ENCODE measurements around the gene PRDM15.

PRDM15 gene

DNA sequence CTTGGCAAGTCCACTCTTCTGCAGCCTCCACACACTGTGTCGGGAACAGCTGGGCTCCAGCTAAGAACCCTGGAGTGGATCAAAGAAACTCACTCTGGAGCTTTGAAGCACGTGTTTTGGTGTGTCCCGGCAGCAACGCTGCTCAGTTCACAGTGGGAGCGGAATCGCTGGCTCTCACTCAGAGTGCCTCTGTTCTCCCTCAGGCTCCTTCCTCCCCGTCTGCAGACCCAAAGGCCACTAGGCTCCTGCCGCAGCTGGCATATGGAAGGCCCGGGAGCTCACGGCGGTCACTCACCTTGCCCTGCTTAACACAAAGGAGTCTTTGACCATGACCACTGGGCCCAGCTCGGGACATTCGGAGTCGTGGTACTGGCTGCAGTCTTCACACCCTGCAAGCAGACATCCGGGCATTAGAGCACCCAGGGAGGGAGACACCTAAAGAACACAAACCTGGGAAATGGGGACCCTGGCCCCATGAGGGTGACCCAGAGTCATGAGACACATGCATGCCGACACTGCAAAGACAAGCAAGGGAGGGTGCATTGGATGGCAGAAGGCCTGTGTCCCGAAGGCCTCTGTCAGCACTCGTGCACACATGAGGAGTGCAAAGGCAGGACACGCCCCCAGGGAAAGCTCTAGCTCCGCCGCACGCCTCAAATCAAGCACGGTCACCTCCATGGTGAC, 19.7 kb downstream of the PRDM15 start:
- no peak for DNase-seq

DNA sequence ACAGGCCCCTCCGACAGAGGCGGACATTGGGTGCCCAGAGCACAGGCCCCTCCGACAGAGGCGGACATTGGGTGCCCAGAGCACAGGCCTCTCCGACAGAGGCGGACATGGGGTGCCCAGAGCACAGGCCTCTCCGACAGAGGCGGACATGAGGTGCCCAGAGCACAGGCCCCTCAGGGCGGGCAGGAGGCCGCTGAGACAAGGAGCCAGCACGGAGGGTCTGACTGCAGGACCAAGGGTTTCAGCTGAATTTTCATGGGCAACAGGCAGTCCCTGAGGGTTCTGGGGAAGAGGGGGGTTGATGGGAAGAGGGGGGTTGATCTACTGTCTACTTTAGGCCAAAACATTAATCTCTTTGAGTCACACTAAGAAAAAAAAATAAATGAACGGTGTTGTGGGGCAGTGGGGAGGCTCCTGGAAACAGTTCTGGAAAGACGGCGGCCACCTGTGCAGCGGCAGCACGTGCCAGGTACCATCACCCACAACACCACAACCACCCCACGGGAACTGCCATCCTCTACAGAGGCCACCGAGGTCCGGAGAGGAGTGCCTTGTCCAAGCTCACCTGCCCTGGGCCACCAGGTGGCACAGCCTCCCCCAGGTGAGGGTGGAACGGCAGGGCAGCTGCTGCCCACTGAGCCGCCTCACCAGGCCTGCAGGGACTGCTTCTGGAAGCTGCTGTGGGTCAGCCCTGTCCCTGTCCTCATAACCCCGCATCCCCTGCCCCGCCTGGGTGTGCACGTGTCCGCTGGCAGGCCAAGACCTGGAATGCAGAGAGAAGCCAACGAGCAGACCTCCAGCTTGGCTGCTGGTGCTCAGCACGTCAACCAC, 20.5 kb downstream of the PRDM15 start:
- DNase-seq, result no peak

DNA sequence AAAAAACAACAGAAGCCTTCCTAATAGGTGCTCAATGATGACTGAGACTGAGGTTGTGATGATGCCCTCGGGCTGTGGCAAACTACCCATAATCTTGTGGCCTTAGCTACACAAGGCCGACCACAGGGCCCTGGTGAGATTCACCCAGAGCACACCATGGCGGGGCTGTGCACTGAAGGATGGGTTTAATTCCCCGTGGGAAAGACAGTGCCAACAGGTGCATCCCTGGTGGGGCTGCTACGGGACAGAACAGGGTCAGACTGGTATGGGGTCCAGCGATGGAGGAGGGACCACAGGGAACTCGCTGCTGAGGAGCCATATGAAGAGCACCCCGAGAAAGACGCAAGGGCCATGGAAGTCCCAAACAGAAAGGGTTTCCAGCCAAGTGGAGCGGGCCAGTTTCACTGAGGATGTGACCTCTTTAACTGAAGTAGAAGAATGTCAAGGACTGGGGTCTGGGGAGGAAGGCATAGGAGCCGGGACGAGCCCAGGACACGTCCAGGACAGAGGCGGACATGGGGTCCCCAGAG, 21.3 kb downstream of the PRDM15 start:
- DNase-seq, result no peak

DNA sequence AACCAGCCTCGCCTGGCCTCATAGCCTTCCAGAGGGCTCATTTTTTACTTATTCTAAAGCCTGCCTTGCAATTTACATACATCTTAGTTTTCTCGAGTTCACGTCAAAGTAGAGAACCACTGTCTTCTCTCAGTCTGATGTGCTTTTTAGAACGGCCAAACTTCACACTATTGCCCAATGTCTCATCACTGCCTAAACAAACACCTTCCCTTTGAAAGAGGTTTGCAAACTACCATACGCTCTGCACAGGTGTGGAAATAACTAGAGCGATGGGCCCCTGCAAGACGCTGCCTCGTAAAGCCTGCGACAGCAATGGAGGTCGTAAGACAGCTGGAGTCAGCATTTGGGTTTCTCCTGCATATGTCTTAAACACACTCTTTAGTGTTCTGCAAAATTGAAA, 22.6 kb downstream of the PRDM15 start:
- no peak for DNase-seq

DNA sequence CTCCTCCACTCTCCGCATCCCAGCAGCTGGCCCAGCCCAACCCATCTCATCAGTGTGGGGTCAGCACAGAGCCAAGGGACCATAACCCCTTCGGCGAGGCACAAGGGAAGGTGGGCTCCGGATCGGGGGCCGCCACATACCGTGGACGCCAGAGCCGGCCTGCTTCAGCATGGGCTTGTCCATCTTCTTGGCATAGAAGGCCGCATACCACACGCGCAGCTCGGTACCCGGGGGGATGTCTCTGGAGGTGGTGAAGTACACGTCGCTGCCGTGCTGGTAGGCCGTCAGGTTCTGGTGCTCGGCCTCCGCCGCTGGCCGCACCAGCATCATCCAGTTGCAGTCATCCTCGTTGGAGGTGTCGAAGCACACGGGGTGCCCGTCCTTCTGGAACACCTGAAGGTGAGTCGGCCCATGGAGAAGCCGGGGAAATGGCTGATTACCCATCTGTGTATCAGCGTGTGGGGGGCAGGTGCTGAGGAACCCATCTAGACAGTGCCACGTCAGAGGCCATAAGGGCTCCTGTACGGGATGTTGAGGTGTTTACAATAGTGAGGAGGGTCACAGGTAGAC, 24.6 kb downstream of the PRDM15 start:
- no peak for DNase-seq

DNA sequence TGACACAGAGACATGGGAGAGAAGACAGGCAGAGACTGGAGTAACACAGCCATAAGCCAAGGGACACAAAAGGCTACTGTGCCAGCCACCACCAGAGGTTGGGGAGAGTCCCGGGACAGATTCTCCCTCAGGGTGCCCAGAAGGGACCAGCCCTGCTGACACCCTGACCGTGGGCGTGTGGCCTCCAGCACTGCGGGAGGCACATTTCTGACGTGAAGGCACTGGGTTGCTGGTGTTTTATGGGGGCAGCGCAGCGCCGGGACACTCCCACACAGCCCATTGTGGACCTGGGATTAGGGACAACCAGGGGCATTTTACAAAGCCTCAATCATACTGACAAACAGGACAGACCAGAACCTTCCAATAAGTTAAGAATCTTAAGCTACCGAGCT, 26.2 kb downstream of the PRDM15 start:
- DNase-seq, result no peak

DNA sequence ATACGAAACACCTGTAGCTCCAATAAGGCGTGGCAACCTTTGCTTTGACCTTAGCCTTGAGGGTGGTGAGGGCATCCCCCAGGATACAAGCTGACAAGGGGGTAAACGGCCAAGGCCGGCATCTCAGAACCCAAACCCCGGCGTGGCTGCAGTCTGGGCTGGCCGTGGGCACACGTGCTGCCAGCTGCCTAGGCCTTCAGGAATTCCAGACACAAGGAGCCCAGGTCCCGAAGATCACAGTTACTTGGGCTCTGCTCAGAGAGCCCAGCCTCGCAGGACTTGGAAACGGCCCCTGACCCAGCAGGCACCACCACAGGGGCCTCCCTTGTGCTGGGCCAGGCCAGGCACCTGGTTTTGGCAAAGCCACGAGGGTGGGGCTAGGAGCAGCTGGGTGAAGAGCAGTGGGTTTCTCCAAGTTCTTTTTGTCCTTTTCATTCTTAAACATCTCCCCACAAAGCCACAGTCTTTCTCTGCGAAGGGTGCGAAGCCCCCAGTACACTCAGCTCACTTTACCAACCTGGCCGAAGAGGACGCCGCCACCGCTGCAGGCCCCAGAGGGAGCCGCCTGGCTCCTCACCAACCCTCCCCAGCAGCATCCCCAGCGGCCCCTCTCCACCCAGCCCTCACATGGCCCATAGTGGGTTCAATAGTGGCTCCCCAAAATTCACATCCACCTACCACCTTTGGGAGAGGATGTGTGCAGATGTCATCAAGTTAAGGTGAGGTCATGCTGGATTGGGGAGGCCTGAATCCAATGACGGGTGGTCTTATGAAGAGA, 26.8 kb downstream of the PRDM15 start:
- DNase-seq, result no peak

DNA sequence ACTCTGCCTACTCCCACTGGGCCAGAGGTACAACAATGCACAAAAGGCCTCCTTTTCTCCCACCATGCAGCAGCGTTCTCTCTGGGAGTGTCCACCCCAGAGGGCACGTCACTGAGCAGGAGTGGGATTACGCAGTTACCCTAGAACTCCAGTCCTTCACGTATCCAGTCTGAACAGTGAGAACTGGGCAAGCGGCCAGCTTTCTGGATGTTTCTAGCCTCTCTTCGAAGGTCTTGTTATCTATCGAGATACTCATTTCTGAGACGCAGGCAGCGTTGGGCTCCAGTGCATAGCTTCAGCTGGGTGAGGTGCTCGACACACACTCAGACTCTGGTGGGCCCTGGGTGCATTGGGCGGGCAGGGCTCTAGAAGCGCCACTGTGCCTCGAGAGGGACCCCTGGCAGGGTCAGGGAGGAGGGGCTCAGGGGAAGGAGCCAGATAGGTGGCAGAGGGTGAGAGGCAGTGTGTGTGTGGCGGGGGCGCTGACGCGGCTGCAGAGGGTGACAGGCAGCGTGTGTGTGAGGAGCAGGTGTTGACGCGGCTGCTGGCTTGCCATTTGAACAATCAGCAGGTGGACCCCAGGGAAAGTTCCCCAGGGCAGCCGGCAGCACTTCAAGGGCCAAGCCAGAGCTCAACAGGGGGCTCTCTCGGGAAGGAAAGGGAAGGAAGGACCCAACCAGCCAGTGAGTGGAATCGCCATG, 27.9 kb downstream of the PRDM15 start:
- no peak for DNase-seq

DNA sequence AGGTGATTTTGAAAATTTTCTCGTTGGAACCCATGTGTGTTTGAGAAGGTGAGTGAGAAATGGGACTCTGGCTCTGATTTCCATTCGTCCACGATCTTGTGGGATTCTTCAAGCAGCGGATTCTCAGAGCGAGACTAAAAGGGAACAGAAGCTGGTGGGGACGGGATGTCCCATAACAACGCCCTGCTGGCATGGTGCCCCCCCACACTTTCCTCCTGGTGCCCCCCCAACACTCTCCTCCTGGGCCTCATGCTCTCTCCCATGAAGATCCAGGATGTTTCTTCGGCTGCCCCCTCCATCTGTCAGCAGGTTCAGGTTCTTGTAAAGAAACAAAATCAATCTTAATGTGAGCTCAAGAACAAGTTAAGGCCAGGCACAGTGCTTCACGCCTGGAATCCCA, 29.1 kb downstream of the PRDM15 start:
- DNase-seq, result no peak

DNA sequence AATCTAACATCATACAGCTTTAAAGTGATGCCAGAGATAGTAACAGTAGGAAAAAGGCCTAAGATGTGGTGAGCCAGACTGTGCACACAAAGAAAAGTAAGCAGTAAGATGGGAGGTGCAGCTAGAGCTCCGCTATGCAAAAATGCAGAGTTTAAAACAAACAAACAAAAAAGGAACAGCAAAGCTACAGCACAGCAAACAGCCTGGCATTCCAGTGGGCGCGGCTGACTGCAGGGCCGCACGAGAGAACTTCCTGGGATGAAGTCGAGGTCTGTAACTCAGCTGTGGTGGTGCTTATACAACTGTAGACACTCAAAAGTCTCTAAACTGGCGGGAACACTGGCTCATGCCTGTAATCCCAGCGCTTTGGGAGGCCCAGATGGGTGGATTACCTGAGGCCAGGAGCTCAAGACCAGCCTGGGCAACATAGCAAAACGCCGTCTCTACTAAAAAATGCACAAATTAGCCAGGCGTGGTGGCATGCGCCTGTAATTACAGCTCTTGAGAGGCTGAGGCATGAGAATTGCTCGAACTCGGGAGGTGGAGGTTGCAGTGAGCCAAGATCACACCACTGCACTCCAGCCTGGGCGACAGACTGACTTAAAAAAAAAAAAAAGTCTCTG, 30.1 kb downstream of the PRDM15 start:
- DNase-seq, result no peak

DNA sequence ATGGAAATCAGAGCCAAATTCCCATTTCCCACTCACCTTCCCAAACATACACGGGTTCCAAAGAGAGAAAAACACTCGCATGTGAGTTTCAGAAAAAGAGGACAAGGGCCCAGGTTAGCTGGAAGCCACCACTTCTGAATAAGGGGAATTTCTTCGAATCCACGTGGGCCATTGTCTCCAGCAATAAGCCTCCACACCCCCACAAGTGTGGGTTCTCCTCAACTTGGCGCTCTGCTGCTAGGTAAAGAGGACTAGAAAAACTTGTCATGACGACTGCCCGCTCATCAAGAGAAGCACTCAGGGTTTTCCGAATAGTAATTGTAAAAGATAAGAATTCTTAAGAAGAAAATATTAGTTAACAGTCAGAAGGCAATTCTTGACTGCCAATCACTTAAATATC, 30.6 kb downstream of the PRDM15 start:
- DNase-seq, result no peak

DNA sequence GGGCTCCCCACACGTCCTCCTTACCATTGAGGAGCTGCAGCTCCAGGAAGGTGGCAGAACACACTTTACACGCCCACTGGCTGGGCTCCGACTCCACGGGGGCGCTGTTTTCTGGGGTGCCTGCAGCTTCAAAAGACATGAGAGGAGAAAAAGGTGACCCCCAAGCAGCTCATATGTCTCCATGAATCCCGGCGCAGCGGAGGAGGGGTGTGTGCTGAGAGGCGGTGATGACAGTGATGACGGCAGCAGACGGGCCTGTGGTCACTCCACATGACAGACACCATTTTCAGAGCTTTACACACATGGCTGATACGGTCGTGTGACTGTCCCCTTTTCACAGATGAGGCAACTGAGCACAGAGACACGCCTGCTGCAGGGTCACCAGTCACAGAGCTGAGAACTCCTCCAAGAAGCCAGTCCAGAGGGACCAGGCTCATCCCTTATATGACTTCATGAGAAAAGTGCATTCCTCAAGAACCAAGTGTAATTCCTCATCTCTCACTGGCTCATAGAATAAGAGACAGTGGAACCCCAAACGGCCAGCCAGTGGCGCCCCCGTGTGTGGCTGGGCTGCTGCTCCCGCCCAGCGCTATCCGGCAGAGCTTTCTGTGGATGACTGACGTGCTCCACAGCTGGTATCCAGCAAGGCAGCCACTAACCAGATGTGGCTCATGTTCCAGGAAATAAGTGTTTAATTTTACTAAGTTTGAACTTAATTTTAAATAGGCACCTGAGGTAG, 31.9 kb downstream of the PRDM15 start:
- DNase-seq, result peak; percentile 14

DNA sequence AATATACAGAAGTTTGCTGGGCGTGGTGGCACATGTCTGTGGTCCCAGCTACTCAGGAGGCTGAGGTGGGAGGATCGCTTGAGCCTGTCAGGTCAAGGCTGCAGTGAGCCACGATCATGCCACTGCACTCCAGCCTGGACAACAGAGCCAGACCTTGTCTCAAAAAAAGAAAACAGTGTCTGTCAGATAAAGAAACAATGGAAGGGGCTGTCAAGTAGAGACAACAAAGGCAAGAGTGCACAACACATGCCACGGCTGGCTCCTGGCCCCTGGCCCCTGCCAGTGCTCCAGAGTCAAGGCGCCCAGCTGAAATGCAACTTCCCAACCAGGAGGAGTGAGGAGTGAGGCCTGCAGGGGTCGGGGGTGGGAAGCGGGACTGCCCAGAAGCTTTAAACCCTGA, 32.6 kb downstream of the PRDM15 start:
- no peak for DNase-seq

DNA sequence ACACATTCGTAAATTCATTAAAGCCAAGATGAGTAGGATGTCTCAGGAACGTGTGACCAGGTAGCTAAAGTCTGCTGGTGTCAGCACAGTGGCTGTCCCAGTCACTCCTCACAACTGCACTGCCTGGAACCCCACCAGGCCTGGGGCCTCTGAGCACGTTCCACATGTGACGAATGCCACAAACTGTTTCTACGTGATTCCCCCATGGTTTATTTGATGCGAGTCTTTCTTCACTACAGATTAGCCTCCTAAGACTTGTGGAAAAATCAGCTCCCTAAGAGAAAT, 33.2 kb downstream of the PRDM15 start:
- DNase-seq, result no peak

DNA sequence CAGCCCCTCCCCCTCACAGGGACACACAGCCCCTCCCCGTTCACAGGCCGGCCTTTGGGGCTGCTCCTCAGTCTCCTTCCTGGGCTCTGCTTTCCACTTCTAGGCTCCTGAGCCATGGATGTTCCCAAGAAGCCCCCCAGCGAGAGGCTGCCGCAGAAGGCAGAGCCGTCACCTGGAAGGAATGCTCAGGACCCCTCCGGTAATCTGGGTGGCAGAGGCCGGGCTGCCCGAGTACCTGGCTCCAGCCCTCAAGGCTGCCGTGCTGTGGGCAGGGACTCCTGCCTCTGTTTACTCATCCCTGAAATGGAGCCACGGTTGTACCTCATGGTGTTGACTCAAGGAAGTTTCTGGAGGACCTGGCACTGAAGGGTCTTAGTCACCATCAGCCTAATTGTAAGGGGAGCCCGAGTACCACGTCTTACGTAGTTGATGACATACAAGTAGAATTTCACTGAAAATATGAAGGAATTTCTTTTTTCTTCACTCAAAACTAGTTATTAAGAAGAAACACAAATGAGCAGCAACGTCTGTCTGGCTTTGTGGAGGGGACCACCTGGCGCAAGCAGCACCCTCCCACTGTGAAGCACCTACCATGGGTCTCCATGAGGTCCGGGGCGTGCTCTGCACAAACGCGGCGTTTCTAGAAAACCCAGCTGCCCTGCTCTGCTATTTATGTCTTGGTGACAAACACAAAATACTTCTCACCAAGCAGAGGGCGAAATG, 33.7 kb downstream of the PRDM15 start:
- peak; percentile 41 for DNase-seq

DNA sequence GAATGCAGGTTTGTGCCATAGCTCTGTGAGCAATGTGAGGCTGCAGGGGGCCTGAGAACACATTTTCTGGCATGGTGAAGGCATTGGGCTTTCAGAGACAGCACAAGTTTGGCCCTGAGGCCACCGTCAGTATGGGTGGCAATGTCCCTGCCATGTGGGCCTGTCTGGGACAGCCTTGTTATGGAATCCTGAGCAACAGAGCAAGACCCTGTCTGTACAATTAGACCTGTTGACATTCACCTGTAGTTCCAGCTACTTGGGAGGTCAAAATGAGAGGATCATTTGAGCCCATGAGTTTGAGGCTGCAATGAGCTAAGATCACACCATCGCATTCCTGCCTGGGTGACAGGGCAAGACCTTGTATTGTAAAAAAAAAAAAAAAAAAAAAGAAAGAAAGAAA, 35.6 kb downstream of the PRDM15 start:
- no peak for DNase-seq

DNA sequence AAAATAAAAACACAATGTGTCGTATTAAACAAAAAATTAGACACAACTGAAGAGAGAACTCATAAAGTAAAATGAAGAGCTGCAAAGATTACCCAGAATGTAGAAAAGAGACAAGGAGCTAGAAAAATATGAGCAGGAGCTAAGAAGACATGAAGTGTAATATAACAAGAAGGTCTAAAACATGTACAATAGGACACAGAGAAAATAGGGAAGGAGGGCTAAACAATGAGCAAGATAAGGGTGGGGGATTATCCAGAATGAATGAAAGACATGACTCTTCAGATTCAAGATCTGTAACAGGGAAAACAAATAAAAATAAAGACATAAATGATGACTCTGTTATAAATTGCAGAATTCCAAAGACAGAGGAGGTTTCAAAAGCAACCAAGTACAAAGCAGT, 38.3 kb downstream of the PRDM15 start:
- peak; percentile 42 for DNase-seq

DNA sequence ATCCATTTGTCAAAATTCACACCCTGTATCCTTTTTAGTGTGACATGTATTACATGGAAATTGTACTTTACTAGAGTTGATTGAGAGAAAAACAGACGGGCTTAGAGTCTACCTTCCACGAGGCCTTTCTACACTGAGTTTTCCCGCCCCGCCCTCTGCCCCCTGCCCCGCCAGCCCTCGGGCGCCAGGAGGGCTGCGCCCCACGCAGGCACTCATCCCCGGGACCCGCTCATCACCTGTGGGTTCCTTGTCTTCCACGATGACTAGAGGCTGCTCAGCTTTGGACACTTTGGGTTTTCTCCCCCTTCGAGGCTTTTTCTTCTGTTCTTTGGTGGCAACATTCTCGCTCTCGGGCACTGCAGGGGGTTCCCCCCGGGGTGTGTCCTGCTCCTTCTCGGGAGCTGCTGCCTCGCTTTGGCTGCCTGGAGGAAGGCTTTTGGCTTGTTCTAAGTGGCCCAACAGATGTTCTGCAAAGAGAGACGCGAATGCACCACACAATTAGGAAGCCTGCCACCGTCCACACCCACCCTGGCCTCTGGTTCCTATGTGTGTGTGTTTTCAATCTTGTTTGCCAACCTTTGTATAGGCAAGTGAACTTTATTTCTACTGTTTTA, 39.6 kb downstream of the PRDM15 start:
- no peak for DNase-seq

DNA sequence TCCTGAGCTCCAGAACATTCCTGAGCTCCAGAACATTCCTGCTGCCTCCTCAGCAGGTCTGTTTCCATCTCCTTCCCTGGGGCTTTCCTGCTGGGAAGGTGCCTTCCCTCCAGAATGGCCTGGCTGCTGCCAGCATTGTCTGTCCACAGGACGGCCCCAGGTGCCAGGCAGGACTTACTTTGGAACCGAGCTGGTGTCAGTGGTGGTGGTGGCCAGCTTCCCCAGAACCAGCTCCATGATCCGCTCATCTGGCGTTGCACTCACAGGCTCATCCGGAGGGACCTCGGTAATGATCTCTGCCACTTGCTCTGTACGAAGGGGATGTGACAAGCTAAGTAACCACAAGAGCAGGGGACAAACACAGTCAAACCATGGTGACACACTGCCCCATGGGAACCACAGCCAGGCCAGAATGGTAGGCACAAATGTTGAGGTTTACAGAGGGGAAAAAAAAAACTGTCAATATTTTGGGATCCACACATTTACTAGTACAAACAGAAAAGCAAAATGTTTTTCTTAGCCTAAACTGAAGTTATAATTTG, 41.3 kb downstream of the PRDM15 start:
- no peak for DNase-seq
